DND-41 (cell line): ENCODE measurements around the gene ELMO2.

ENCODE experiments used
- EZH2 ChIP-seq: IDR thresholded peaks from 3 replicates; pipeline ENCODE4 v1.6.1; 2012; ENCODE audit warnings: borderline replicate concordance, low read depth, mild to moderate bottlenecking, moderate library complexity, low read length, inconsistent platforms; ENCODE audit not compliant: severe bottlenecking
- TF ChIP-seq, protein P1 (sequence below): IDR thresholded peaks from 2 replicates; pipeline ENCODE4 v1.5.1; 2012; ENCODE audit warnings: borderline replicate concordance, low read length, moderate library complexity, mild to moderate bottlenecking; ENCODE audit not compliant: poor library complexity, severe bottlenecking; ENCODE audit errors: extremely low read depth

DNA sequence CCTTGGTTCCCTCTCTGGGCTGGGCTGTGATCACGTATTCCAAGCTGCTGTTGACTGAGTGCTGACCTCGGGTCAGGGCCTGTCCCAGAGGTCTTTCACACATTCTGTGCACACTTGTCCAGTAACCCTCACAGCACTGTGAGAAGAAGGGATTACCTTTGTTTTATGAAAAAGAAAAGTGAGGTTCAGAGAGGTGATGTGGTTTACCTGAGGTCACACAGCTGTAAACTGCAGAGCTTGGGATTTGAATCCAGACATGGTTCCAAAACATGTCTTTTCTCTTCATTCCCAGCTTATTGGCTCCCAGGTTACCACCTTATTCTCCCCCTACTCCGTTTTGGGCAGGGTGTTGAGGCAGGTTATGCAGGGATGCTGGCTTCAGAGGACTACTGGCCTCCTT is 69.7 kb downstream of the ELMO2 start:
- TF ChIP-seq, protein P1, sequence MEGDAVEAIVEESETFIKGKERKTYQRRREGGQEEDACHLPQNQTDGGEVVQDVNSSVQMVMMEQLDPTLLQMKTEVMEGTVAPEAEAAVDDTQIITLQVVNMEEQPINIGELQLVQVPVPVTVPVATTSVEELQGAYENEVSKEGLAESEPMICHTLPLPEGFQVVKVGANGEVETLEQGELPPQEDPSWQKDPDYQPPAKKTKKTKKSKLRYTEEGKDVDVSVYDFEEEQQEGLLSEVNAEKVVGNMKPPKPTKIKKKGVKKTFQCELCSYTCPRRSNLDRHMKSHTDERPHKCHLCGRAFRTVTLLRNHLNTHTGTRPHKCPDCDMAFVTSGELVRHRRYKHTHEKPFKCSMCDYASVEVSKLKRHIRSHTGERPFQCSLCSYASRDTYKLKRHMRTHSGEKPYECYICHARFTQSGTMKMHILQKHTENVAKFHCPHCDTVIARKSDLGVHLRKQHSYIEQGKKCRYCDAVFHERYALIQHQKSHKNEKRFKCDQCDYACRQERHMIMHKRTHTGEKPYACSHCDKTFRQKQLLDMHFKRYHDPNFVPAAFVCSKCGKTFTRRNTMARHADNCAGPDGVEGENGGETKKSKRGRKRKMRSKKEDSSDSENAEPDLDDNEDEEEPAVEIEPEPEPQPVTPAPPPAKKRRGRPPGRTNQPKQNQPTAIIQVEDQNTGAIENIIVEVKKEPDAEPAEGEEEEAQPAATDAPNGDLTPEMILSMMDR: no peak
- TF ChIP-seq EZH2: no peak
